WI38 (cell line): ENCODE data around the gene GBE1.

Experiments used
- H3K4me3 ChIP-seq: 2 replicates; pipeline ENCODE4 v1.5.1; 2011; ENCODE audit warnings: low read depth, mild to moderate bottlenecking, control low read depth, low read length
- TF ChIP-seq, protein P1 (sequence below): IDR thresholded peaks from 2 replicates; pipeline ENCODE4 v1.5.1; 2012; ENCODE audit warnings: low read depth, mild to moderate bottlenecking, control low read depth, low read length

The GBE1 gene

DNA sequence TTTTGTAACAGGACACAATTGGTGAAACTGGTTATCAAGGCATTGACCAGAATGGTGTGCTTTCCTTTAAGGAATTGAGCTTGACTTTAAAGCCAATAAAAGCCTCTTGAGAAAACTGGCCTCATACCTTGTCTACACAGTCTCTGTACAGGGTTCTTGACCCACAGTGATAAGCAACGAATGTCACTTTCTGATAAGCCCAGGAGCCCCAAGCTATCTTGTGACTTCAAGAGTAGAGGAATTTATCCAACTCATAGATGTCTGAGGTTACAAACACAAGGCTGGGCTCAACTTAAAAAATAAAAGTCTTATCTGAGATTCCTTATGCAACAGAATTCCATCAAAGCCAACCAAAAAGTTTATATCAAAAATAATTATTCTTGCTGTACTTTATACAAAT lies 212.1 kb downstream of the GBE1 start:
- TF ChIP-seq, protein P1, sequence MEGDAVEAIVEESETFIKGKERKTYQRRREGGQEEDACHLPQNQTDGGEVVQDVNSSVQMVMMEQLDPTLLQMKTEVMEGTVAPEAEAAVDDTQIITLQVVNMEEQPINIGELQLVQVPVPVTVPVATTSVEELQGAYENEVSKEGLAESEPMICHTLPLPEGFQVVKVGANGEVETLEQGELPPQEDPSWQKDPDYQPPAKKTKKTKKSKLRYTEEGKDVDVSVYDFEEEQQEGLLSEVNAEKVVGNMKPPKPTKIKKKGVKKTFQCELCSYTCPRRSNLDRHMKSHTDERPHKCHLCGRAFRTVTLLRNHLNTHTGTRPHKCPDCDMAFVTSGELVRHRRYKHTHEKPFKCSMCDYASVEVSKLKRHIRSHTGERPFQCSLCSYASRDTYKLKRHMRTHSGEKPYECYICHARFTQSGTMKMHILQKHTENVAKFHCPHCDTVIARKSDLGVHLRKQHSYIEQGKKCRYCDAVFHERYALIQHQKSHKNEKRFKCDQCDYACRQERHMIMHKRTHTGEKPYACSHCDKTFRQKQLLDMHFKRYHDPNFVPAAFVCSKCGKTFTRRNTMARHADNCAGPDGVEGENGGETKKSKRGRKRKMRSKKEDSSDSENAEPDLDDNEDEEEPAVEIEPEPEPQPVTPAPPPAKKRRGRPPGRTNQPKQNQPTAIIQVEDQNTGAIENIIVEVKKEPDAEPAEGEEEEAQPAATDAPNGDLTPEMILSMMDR, result no peak
- no peak overlapping the region for H3K4me3 ChIP-seq

DNA sequence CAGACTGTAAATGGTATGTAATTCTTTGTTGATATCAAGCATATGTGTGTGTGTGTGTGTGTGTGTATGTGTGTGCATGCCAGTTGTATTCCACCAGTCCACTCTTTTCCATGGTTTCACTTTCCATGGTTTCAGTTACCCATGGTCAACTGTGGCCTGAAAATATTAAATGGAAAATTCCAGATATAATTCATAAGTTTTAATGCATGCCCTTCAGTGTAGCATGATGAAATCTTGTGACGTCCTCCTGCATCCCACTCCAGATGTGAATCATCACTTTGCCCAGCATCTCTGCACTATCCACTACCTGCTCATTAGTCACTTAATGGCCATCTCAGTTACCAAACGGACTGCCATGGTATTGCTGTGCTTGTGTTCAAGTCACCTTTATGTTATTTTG lies 215.9 kb downstream of the GBE1 start:
- TF ChIP-seq, protein P1, result no peak
- H3K4me3 ChIP-seq, result no peak overlapping the region

DNA sequence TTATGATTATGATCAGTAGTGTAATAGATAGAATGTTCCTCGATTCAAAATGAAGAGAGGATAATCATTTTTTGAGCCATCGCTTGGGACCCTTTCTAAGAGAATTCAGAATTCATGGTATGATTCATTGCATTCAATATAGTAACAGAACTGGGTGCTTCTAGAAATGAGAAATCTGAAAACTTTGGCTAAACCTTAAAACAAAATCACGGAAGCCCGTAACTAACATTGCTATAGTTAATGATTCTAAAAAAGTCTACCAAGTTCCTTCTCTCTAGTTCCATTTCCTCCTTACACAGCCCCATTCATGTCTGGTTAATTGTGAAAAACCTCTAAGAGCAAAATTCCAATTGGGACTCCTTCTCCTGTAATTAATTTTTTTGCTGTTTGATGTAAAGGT lies 217.1 kb downstream of the GBE1 start:
- H3K4me3 ChIP-seq, result no peak overlapping the region

DNA sequence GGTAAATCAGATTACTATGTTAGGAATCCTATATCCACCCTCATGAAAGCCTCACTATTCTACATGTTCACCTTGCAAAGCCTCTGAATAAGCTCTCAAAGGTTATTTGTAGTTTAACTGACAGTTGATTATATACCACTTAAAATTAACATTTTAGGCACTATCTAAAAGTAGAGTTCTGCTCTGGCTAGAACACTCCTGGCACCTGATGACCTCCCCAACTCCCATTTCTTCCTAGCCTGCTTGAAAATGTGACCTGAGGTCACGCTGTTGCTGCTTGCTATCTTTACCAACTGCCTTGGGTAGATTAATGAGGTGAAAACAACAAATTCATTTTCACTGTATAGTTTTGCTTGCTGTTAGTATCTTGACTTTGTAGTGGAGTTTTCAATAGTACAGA lies 220.7 kb downstream of the GBE1 start:
- TF ChIP-seq, protein P1, result no peak
- no peak overlapping the region for H3K4me3 ChIP-seq

More for the DNA sequence above, 217.1 kb downstream of the GBE1 start:
- TF ChIP-seq, protein P1, result no peak

DNA sequence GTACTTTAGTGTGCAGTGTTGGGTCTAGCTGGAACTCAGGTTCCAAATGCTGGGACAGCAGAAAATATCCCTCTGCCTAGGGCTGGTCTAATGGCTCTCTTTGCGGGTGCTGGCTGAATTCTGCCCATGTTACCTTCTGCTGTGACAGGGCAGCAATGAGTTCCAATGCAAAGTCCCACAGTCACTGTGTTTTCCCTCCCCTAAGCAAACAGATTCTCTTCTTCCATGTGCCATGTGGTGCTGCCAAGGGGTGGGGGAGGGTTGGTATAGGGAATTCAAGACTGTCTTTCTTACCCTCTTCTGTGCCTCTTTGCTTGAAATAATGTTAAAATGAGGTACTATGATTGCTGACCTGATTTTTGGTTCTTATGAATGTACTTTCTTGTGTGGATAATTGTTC lies 229.6 kb downstream of the GBE1 start:
- TF ChIP-seq, protein P1, result no peak
- H3K4me3 ChIP-seq, result no peak overlapping the region

DNA sequence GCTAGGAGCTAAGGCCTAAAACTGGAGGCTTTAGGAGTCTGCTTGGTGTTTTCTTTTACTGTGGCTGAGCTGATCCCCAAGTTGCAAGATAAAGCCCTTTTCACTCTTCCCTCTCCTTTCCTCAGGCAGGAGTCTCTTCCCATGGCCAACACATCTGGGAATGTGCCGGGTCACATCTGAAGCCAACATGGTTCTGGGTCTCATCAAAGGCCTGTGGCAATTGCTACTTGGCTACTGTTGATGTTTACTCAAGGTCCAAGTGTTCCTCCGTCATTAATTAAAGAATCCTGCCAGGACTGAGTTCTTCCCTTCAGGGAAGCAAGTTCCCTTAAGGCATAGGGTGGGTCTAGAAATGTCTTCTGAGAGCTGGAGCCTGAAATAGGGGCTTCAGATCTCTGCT lies 230.2 kb downstream of the GBE1 start:
- TF ChIP-seq, protein P1, result no peak
- H3K4me3 ChIP-seq, result no peak overlapping the region

DNA sequence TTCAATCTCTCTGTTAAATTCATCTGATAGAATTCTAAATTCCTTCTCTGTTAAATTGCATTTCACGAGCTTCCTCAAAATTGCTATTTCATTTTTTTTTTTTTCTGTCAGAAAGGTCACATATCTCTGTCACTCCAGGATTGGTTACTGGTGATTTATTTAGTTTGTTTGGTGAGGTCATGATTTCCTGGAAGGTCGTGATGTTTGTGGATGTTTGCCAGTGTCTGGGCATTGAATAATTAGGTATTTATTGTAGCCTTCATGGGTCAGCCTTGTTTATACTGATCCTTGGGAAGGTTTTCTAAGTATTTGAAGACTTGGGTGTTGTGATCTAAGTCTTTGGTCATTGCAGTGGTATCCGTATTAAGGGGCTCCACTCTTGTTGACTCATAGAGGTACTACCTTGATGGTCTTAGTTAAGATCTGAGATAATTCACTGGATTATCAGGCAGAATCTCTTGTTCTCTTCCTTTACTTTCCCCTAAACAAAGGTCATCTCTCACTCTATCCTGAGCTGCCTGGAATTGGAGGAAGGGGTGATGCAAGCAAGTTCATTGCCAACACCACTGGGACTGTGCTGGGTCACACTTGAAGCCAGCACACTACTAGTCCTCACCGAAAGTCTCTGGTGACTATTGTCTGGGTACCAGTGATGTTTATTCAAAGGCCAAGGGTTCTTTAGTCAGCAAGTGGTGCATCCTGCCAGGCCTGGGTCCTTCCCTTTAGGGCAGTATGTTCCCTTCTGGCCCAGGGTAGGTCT lies 231.1 kb downstream of the GBE1 start:
- TF ChIP-seq, protein P1, result no peak
- no peak overlapping the region for H3K4me3 ChIP-seq
